ENCODE measurements around the gene OR2AG2. TPM values are rescaled to one million over a fixed set of nuclear protein-coding genes. Genes with fewer than 3 reads are reported as not detected.

OR2AG2 gene
- total RNA-seq, 2 experiments from 2014 or later: 0.29 to 0.45 TPM

- DNase-seq: peak; percentile 34
- Mint-ChIP-seq H3K27ac (no peak overlapping the region), H3K27me3 (peaks cover 1% of the 10 kb centered on the region), H3K4me1 (ENCODE audit: low read depth) (peaks cover 13% of the 10 kb centered on the region), H3K9me3 (no peaks in the 10 kb centered on the region), H3K36me3 (ENCODE audit: low read depth) (no peaks in the 10 kb centered on the region), H3K4me3 (no peak overlapping the region)
- ChIA-PET CTCF (interaction anchor here (0.8 to 8.0 kb wide), 38 partner anchors 10 to 401 kb away, joined by 3 to 367 read pairs (median 6); partner anchors contain the start of genes MRPL17, OR2AG1 and OR2AG2), POLR2A (interaction anchor here (1.2 to 1.9 kb wide), 4 partner anchors 9 to 19 kb away, joined by 3 to 9 read pairs (median 5); no protein-coding TSS in a partner anchor)
- peak; percentile 97 for TF ChIP-seq CTCF (IDR thresholded peaks at IDR 0.05)
- intact Hi-C loops (cut with micrococcal nuclease): no loop called here
- ATAC-seq: peak; percentile 48
These were observed 16.3 kb downstream of the OR2AG2 start for GRCh38 chr11:6755303-6755952.

- TF ChIP-seq CTCF (IDR thresholded peaks at IDR 0.05): no peak
- DNase-seq: no peak
- peaks cover 7% of the 10 kb centered on the region for H3K36me3 Mint-ChIP-seq (ENCODE audit: low read depth)
- H3K4me3 Mint-ChIP-seq: no peak overlapping the region
- peak; percentile 21 for ATAC-seq
- ChIA-PET CTCF (interaction anchor here (0.9 to 17.9 kb wide), 8 partner anchors 9 to 135 kb away, joined by 4 to 367 read pairs (median 6); partner anchors contain the start of genes MRPL17 and TAF10), POLR2A (interaction anchor here (0.9 to 2.3 kb wide), 8 partner anchors 8 to 266 kb away, joined by 3 to 12 read pairs (median 4); partner anchors contain the start of genes ARFIP2 and TIMM10B)
- H3K27me3 Mint-ChIP-seq: no peaks in the 10 kb centered on the region
- H3K9me3 Mint-ChIP-seq: no peaks in the 10 kb centered on the region
- intact Hi-C loops (cut with micrococcal nuclease): loop anchor here (10.0 kb wide), 1 partner anchor 132 kb away; the partner anchor contains the start of genes TAF10 and TPP1
- H3K27ac Mint-ChIP-seq: no peak overlapping the region
- peaks cover 22% of the 10 kb centered on the region for H3K4me1 Mint-ChIP-seq (ENCODE audit: low read depth)
These were observed 24.6 kb downstream of the OR2AG2 start for GRCh38 chr11:6747097-6747668.

- Mint-ChIP-seq H3K4me1 (ENCODE audit: low read depth) (peaks cover 27% of the 10 kb centered on the region), H3K4me3 (no peak overlapping the region), H3K27me3 (no peaks in the 10 kb centered on the region), H3K27ac (no peak overlapping the region), H3K9me3 (no peaks in the 10 kb centered on the region), H3K36me3 (ENCODE audit: low read depth) (peaks cover 7% of the 10 kb centered on the region)
- TF ChIP-seq CTCF (IDR thresholded peaks at IDR 0.05): no peak
- ATAC-seq: peak; percentile 41
- ChIA-PET POLR2A (interaction anchor here (0.6 to 2.3 kb wide), 7 partner anchors 9 to 266 kb away, joined by 3 to 12 read pairs (median 5); partner anchors contain the start of genes ARFIP2 and TIMM10B), CTCF (interaction anchor here (0.9 to 17.9 kb wide), 11 partner anchors 9 to 135 kb away, joined by 3 to 367 read pairs (median 5); partner anchors contain the start of genes MRPL17 and TAF10)
- DNase-seq: no peak
- intact Hi-C loops (cut with micrococcal nuclease): loop anchor here (10.0 kb wide), 1 partner anchor 132 kb away; the partner anchor contains the start of genes TAF10 and TPP1
These were observed 25.1 kb downstream of the OR2AG2 start for GRCh38 chr11:6746626-6747025.

GRCh38 chr11:6746086-6746618 is 25.6 kb downstream of the OR2AG2 start:
- TF ChIP-seq CTCF (IDR thresholded peaks at IDR 0.05): no peak
- no peaks in the 10 kb centered on the region for H3K9me3 Mint-ChIP-seq
- no peaks in the 10 kb centered on the region for H3K27me3 Mint-ChIP-seq
- ChIA-PET CTCF (interaction anchor here (0.8 to 17.9 kb wide), 12 partner anchors 8 to 134 kb away, joined by 3 to 367 read pairs (median 6); partner anchors contain the start of genes MRPL17 and TAF10), POLR2A (interaction anchor here (0.6 to 2.3 kb wide), 10 partner anchors 9 to 328 kb away, joined by 3 to 12 read pairs (median 4); no protein-coding TSS in a partner anchor)
- ATAC-seq (peak; percentile 82), DNase-seq (peak; percentile 63)
- peaks cover 29% of the 10 kb centered on the region for H3K4me1 Mint-ChIP-seq (ENCODE audit: low read depth)
- H3K27ac Mint-ChIP-seq: no peak overlapping the region
- intact Hi-C loops (cut with micrococcal nuclease): loop anchor here (10.0 kb wide), 1 partner anchor 131 kb away; the partner anchor contains the start of genes TAF10 and TPP1
- H3K36me3 Mint-ChIP-seq (ENCODE audit: low read depth): peaks cover 7% of the 10 kb centered on the region
- H3K4me3 Mint-ChIP-seq: no peak overlapping the region
